ENCODE results near the gene COL4A2.

COL4A2 gene

GRCh38 chr13:110339263-110339662 lies 32.2 kb downstream of the COL4A2 start:
- H3K4me3 ChIP-seq (ENCODE audit: low read depth, low read length, poor library complexity, severe bottlenecking), result no peak overlapping the region
- no peak overlapping the region for H2AFZ ChIP-seq (ENCODE audit: low read length)
- no peaks in the 10 kb centered on the region for H3K36me3 ChIP-seq (ENCODE audit: insufficient read depth, low read length)
- no peaks in the 10 kb centered on the region for H3K9me2 ChIP-seq (ENCODE audit: low read depth, low read length)
- H3K79me2 ChIP-seq (ENCODE audit: insufficient read depth, low read length), result no peaks in the 10 kb centered on the region
- H3K4me2 ChIP-seq (ENCODE audit: low read length), result no peak overlapping the region
- no peak overlapping the region for H3K9ac ChIP-seq (ENCODE audit: low read length)
- H3K4me1 ChIP-seq (ENCODE audit: insufficient read depth, low read length, severe bottlenecking), result no peaks in the 10 kb centered on the region
- H4K20me1 ChIP-seq (ENCODE audit: insufficient read depth, low read length), result no peaks in the 10 kb centered on the region
- TF ChIP-seq EZH2 (IDR thresholded peaks at IDR 0.05; ENCODE audit: borderline replicate concordance, low read length), result no peak
- TF ChIP-seq, protein P1, sequence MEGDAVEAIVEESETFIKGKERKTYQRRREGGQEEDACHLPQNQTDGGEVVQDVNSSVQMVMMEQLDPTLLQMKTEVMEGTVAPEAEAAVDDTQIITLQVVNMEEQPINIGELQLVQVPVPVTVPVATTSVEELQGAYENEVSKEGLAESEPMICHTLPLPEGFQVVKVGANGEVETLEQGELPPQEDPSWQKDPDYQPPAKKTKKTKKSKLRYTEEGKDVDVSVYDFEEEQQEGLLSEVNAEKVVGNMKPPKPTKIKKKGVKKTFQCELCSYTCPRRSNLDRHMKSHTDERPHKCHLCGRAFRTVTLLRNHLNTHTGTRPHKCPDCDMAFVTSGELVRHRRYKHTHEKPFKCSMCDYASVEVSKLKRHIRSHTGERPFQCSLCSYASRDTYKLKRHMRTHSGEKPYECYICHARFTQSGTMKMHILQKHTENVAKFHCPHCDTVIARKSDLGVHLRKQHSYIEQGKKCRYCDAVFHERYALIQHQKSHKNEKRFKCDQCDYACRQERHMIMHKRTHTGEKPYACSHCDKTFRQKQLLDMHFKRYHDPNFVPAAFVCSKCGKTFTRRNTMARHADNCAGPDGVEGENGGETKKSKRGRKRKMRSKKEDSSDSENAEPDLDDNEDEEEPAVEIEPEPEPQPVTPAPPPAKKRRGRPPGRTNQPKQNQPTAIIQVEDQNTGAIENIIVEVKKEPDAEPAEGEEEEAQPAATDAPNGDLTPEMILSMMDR (IDR thresholded peaks at IDR 0.05; ENCODE audit: low read length), result no peak
- H3F3A ChIP-seq (ENCODE audit: insufficient read depth, low read length), result no peaks in the 10 kb centered on the region
- peaks cover 5% of the 10 kb centered on the region; the same call in 1 of the 2 replicates for H3K27me3 ChIP-seq (ENCODE audit: insufficient read depth, low read length)
- H3K27ac ChIP-seq (ENCODE audit: low read depth, low read length, poor library complexity, severe bottlenecking), result no peak overlapping the region
- H3K9me3 ChIP-seq (ENCODE audit: low read length), result no peaks in the 10 kb centered on the region

DNA sequence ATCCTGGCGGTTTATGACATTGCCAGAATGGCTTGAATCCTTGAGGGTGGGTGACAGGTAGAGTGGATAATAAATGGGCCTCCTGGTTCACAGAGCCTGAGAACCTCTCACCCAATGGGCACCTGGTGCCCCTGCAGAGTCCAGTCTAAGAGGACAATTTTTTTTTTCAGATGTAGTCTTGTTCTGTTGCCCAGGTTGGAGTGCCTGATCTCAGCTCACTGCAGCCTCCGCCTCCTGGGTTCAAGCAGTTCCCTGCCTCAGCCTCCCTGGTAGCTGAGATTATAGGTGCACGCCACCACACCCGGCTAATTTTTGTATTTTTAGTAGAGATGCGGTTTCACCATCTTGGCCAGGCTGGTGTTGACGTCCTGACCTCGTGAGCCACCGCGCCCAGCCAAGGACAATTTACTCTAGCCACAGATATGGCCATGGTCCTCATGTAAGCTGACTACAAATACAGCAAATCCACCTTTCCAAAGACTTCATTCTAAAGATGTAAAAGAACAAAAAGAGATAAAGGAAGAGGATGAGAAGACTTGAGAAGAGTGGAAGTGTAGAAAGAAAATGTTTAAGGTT lies 33.0 kb downstream of the COL4A2 start:
- H3K4me1 ChIP-seq (ENCODE audit: insufficient read depth, low read length, severe bottlenecking), result no peaks in the 10 kb centered on the region
- H3K9me3 ChIP-seq (ENCODE audit: low read length), result no peaks in the 10 kb centered on the region
- H3K27ac ChIP-seq (ENCODE audit: low read depth, low read length, poor library complexity, severe bottlenecking), result no peak overlapping the region
- peaks cover 5% of the 10 kb centered on the region; the same call in 1 of the 2 replicates for H3K27me3 ChIP-seq (ENCODE audit: insufficient read depth, low read length)
- H3K9ac ChIP-seq (ENCODE audit: low read length), result no peak overlapping the region
- no peak overlapping the region for H2AFZ ChIP-seq (ENCODE audit: low read length)
- no peak overlapping the region for H3K4me3 ChIP-seq (ENCODE audit: low read depth, low read length, poor library complexity, severe bottlenecking)
- no peaks in the 10 kb centered on the region for H3K36me3 ChIP-seq (ENCODE audit: insufficient read depth, low read length)
- TF ChIP-seq EZH2 (IDR thresholded peaks at IDR 0.05; ENCODE audit: borderline replicate concordance, low read length), result no peak
- TF ChIP-seq, protein P1 (IDR thresholded peaks at IDR 0.05; ENCODE audit: low read length), result no peak
- H4K20me1 ChIP-seq (ENCODE audit: insufficient read depth, low read length), result no peaks in the 10 kb centered on the region
- no peaks in the 10 kb centered on the region for H3F3A ChIP-seq (ENCODE audit: insufficient read depth, low read length)
- no peaks in the 10 kb centered on the region for H3K79me2 ChIP-seq (ENCODE audit: insufficient read depth, low read length)
- no peak overlapping the region for H3K4me2 ChIP-seq (ENCODE audit: low read length)
- no peaks in the 10 kb centered on the region for H3K9me2 ChIP-seq (ENCODE audit: low read depth, low read length)

DNA sequence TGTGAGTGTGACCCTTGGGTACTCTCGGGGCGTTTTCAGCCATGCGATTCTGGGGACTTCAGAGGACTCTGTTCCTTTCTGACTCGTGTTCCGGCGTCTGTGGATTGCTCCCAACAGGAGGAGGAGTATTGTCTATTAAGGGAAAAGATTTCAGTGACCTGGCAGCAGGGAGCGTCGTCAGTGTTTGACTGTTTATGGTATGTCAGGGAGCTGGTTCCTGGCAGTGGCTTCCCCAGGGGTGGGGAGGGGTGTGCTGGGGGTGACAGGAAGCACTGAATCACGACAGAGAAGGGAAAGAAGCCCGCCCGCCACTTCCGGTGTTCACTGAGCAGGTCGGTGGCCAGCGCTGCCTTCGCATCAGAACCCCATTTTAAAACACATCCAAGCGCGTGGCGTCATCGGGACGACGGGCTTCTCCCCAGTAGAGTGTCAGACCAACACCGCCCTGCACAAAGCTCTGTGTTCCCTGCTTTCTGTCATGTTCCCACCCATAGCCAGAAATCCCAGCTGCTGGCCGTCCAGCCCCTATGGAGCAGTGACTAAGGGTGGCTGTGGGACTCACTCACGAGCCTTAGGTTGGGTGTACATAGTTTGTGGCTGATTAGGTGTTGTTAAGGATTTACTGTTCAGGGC lies 33.8 kb downstream of the COL4A2 start:
- Histone ChIP-seq H3K79me2 (ENCODE audit: insufficient read depth, low read length) (no peaks in the 10 kb centered on the region), H3K9ac (ENCODE audit: low read length) (no peak overlapping the region), H3K4me3 (ENCODE audit: low read depth, low read length, poor library complexity, severe bottlenecking) (no peak overlapping the region), H4K20me1 (ENCODE audit: insufficient read depth, low read length) (no peaks in the 10 kb centered on the region), H3F3A (ENCODE audit: insufficient read depth, low read length) (no peaks in the 10 kb centered on the region), H3K4me2 (ENCODE audit: low read length) (no peak overlapping the region), H3K27ac (ENCODE audit: low read depth, low read length, poor library complexity, severe bottlenecking) (no peak overlapping the region), H3K9me3 (ENCODE audit: low read length) (no peaks in the 10 kb centered on the region), H3K9me2 (ENCODE audit: low read depth, low read length) (no peaks in the 10 kb centered on the region), H3K4me1 (ENCODE audit: insufficient read depth, low read length, severe bottlenecking) (no peaks in the 10 kb centered on the region), H3K36me3 (ENCODE audit: insufficient read depth, low read length) (no peaks in the 10 kb centered on the region), H2AFZ (ENCODE audit: low read length) (no peak overlapping the region), H3K27me3 (ENCODE audit: insufficient read depth, low read length) (0 out of 2 replicates have a peak, but pooled peaks cover 5% of the 10 kb centered on the region)
- no peak for TF ChIP-seq EZH2 (IDR thresholded peaks at IDR 0.05; ENCODE audit: borderline replicate concordance, low read length)
- TF ChIP-seq, protein P1 (IDR thresholded peaks at IDR 0.05; ENCODE audit: low read length), result no peak
